GM19328 (cell line): ENCODE data around the gene ARHGEF17.
A peak's percentile ranks its signal among the peaks of the same experiment; 100 is the strongest.

Experiments used
- ATAC-seq: cut with Tn5 transposase; IDR thresholded peaks from one replicate; pipeline ENCODE4 v1.9.1; 2021; ENCODE audit warnings: mild to moderate bottlenecking, moderate library complexity; ENCODE audit not compliant: unreplicated experiment

ARHGEF17 gene

DNA sequence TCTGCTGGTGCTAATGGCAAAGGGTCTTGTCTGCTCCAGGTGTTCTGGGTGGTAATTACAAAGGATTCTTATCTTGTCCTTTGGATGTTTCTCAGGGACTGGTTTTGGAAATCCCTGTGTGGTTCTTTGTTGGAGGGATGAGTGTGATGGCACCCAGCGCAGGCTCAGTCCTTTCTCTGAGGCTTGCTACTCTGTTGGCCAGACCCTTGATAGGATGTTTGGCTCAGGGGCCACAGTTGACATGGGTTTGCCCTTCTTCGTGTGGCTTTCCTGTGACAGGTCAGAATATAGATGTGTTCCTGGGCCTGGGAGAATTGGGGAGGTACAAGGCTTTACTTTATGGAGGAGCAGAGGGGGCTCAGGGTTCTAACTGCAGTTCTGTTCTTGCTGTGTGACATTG lies 4.0 kb downstream of the ARHGEF17 start:
- no peak for ATAC-seq

DNA sequence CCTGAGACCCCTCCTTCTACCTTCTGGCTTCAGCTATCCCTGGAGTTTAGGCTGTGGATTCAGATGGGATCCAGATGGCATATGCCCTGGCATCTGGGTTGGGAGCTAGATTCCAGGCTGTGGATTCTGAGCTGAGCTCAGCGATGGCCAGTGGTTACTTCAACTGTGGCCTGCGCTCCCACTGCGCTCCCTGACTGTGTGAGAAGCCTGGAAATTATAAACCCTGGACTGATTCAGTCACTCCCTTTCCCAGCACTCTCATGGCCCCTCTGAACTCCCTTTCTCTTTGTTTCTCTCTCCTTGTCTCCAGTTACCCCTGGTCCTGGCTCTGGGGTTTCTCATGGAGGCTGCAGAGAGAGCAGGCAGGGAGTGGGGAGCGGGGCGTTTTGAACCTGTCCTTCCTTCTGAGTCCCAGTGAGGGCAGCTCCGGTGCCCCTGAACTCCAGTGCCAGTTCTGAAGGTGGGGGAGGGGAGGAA lies 4.8 kb downstream of the ARHGEF17 start:
- no peak for ATAC-seq

GRCh38 chr11:73313652-73314051 lies 5.6 kb downstream of the ARHGEF17 start:
- no peak for ATAC-seq

GRCh38 chr11:73314117-73314961 lies 6.3 kb downstream of the ARHGEF17 start:
- ATAC-seq, result no peak

DNA sequence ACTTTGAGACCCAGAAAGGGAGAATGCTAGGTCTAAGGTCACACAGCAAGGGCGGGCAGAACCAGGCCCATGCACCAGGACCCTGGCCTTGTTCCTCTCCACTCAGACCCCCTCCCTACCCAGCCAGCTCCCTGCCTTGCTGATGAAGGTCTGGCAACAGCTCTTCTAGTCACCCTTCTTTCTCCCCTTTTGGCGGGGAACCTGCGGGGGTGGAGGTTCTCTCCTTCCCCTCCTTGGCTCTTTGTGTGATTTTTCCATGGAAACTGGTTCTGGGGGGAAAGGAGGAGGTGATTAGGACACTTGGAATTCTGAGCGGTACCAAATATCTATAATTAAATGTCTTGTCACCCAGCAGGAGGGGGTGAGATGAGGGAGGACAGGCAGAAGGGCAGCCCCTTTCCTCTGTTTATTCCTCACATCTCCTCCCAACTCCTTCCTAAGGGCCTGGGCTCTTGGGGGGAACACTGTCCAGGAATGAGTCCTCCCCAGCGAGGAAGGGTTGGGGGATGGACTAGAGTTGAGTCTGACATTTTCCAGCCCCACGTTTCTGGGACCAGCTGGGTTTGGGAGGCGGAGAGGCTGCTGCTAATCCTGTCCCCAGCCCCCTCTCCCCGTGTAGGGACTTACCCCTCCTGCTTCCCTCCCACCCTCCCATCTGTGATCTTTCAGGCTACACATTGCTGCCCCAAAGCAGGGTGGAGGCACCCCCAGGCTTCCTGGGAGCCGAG lies 7.4 kb downstream of the ARHGEF17 start:
- ATAC-seq, result no peak

DNA sequence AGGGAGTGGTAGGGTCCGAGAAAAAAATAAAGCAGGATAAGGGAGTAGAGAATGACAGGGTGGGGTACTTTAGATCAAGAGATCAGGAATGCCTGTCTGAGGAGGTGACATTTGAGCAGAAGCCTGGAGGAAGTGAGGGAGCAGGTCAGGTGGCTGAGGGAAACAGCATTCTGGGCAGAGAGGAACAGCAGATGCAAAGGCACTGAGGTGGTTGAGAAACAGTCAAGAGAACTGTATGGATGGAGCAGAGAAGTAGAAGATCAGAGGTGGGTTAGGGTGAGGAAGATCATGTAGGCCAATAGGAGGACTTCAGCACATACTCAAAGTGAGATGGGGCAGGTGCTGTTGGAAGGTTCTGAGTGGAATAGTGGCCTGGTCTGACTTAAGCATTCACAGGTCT lies 8.3 kb downstream of the ARHGEF17 start:
- no peak for ATAC-seq

GRCh38 chr11:73317373-73317772 lies 9.3 kb downstream of the ARHGEF17 start:
- no peak for ATAC-seq

DNA sequence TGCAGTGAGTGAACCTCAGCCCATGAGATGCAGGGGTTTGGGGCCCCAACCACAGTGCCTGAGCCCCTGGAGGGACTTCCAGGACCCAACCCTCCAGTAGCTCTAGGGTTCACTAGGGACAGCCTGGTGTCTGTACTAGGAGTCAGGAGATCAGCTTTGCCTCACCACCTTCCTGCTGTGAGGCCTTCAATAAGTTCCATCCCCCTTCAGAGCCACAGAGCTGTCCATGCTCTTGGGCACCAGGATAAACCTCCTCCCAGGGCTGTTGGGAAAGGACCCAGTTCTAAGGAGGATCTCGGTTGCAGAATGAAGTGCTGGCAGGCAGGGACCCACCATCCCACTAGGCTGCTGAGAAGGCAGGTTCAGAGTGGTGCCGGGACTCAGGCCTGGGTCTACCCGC lies 9.7 kb downstream of the ARHGEF17 start:
- no peak for ATAC-seq

DNA sequence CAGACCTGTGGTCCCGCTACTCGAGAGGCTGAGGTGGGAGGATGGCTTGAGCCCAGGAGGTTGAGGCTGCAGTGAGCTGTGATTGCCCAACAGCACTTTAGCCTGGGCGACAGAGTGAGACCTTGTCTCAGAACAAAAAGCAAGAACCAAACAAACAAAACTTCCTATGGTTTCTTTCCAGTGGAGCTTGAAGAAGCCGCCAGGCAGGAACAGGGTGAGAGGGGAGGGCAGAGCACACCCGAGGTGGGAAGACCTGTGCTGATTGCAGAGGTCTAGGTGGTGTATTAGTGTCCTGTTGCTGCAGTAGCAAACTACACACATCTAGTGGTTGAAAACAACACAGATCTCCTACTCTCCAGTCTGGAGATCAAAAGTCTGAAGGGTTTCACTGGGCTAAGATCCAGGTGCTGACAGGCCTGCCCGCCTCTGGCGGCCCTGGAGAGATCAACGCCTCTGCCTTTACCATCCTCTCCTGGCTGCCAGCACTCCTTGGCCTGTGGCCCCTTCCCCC lies 10.5 kb downstream of the ARHGEF17 start:
- no peak for ATAC-seq

- no peak for ATAC-seq
Measured at GRCh38 chr11:73320763-73321603, 12.9 kb downstream of the ARHGEF17 start.

DNA sequence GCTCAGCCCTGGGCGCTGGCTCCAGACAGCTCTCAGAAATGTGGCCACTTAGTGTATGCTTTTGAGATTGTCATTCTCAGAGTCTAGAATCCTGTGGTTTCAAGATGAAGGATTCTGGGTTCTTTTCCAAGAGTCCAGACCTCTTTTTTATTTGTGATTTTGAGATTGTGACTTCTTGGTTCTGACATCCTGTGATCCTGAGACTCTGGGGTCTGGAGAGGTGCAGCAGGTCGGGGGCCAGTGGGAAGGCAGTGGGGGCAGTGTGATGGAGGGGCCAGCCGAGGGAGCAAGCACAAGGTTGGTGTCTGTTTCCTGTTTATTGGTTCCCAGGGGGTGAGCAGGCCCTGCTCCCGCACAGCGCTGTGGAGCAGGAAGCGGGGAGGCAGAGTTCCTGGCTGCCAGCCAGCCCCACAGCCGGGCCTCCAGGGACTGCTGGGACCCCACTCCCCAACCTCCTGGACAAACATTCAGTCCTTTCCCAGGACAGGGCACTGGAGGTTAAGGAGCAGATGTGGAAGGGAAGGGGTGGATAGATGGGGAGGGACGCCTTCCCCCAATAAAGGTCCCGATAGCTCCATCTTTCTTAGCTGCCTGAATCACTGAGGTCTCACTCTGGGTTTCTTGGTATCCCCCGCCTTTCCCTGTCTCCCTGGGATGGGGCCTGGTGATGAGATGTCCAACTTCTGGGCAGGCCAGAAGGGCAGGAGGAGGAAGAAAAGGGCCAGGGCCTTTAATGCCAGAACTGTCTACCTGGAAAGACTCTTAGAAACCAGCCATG lies 13.7 kb downstream of the ARHGEF17 start:
- ATAC-seq, result no peak

DNA sequence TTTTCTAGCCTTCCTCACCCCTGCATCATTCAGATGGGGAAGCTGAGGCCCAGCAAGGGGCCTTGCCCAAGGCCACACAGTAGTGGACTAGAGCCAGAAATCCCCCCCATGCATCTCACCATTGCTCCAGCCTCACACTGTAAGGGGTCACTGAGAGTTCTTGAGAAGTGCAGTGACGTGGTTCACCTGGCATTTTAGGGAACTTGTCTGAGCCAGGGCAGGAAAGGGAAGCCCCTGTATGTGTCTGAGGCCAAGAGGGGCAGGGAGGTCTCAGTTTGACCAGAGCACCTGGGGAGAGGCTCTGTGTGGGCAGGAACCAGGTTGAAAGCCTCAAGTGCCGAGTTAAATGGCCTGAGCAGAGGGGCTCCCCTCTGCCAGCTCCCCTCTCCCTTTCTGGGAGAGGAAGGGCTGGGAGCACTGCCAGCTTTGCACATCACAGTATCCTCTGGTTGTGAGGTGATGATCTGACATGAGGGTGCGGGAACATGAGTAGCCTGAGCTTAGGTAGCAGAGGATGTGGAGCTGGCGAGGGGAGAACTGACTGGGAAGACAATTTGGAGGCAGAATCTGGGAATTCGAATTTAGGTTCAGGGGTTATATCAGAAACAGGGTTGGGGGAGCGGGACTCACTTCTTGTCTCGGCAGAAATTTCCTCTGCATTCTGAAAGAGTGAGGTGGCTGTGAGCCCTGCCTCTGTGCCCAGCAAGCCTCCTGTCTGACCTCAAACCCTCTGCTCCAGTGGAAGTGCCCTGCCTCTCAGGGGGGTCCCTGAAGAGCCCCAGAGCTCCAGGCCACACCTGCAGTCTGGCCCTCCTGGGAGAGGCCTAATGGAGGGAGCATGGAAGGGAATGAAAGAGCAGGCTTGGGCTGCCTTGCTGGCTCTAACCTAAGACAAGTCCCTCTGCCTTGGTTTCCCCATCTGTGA lies 14.6 kb downstream of the ARHGEF17 start:
- ATAC-seq, result no peak

GRCh38 chr11:73323464-73323863 lies 15.4 kb downstream of the ARHGEF17 start:
- ATAC-seq, result no peak

GRCh38 chr11:73324116-73324515 lies 16.0 kb downstream of the ARHGEF17 start:
- no peak for ATAC-seq

- peak; percentile 7 for ATAC-seq
Measured at GRCh38 chr11:73324665-73325035, 16.6 kb downstream of the ARHGEF17 start.

- peak; percentile 62 for ATAC-seq
Measured at GRCh38 chr11:73325036-73325981, 17.2 kb downstream of the ARHGEF17 start.

- ATAC-seq, result no peak
Measured at GRCh38 chr11:73326929-73327811, 19.1 kb downstream of the ARHGEF17 start.
